Activated naive CD8-positive, alpha-beta T cell treated with anti-CD3 and anti-CD28 coated beads, Interleukin-2, amount 50 U/mL, for 24 hours (primary cell): ENCODE results near the gene MYBPC1.

Experiments
- ATAC-seq: fragments of 150-1000 bp; cut with Tn5 transposase; one replicate; pipeline ENCODE4 v1.10.0; 2021
- DNase-seq: peaks from one replicate; pipeline ENCODE4 v3.0.0; 2021
- H3K27ac Mint-ChIP-seq: one replicate; pipeline ENCODE4 v1.8.0; 2021; ENCODE audit warnings: mild to moderate bottlenecking, mixed read lengths
- H3K27me3 Mint-ChIP-seq: one replicate; pipeline ENCODE4 v1.8.0; 2021; ENCODE audit warnings: mixed read lengths
- H3K36me3 Mint-ChIP-seq: one replicate; pipeline ENCODE4 v1.8.0; 2021; ENCODE audit warnings: low read depth, mixed read lengths
- H3K4me1 Mint-ChIP-seq: one replicate; pipeline ENCODE4 v1.8.0; 2021; ENCODE audit warnings: mixed read lengths
- H3K4me3 Mint-ChIP-seq: one replicate; pipeline ENCODE4 v1.8.0; 2021; ENCODE audit warnings: mild to moderate bottlenecking, moderate library complexity, mixed read lengths
- H3K9me3 Mint-ChIP-seq: one replicate; pipeline ENCODE4 v1.8.0; 2021; ENCODE audit warnings: mixed read lengths

The MYBPC1 gene

DNA sequence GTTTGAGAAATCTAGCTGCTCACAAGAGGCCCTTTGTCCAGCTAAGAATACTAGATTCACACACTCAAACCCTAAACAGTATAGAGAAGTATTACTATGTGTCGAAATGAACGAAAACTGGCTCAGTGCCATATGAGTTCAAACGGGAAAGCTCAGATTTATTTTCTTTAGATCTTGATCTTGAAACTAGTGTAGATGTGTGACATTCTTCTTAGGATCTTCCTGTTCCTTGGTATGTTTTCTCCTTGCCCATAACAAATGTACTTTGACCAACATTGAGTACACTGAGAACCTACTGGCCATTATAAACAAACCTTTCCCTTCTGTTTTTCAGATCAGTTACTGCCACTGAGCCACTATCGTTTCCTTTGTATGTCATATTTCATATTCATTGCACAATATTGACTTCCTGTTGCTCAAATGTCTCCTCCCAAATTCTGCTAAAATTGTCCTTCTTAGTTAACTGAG lies 21.3 kb downstream of the MYBPC1 start:
- Mint-ChIP-seq H3K9me3 (no peaks in the 10 kb centered on the region), H3K36me3 (no peaks in the 10 kb centered on the region), H3K4me1 (peaks cover 15% of the 10 kb centered on the region), H3K27me3 (no peaks in the 10 kb centered on the region), H3K4me3 (no peak overlapping the region), H3K27ac (no peak overlapping the region)
- ATAC-seq, result no peak
- DNase-seq, result no peak

DNA sequence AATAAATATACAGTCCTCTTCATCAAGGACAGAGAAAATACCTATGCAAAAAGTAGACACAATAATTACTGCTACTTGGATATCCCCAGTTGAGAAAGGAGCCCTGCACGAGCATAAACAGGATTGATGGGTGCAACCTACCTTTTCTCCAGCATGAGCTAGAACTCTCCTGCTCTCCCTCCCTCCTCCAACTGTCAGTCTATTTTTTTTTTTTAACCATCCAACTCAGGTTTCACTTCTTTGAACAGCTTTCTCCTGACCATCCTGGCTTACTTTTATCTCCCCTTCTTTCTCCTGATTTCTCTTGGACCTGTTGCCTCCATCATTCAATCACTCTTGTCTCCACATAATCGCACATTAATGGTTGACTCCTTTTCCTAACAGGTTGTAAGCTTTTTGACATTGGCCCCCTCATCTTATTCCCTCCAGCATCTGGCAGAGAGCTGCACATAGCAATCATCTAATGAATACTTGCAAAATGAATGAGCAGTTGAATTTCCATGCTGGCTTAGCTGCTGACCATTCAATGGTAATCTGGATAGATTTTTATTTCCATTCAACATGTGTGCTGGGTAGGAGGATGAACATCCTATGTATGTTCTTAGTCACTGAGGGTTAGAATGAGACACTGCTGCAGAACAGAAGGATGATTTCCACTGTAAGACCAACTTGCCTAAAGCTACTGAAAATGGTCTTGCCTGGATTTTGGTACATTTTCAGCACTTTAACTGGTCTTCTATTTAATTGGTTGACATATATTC lies 24.4 kb downstream of the MYBPC1 start:
- peaks cover 15% of the 10 kb centered on the region for H3K4me1 Mint-ChIP-seq
- no peak overlapping the region for H3K27ac Mint-ChIP-seq
- no peaks in the 10 kb centered on the region for H3K27me3 Mint-ChIP-seq
- DNase-seq (no peak), ATAC-seq (no peak)
- no peaks in the 10 kb centered on the region for H3K36me3 Mint-ChIP-seq
- no peaks in the 10 kb centered on the region for H3K9me3 Mint-ChIP-seq
- no peak overlapping the region for H3K4me3 Mint-ChIP-seq

DNA sequence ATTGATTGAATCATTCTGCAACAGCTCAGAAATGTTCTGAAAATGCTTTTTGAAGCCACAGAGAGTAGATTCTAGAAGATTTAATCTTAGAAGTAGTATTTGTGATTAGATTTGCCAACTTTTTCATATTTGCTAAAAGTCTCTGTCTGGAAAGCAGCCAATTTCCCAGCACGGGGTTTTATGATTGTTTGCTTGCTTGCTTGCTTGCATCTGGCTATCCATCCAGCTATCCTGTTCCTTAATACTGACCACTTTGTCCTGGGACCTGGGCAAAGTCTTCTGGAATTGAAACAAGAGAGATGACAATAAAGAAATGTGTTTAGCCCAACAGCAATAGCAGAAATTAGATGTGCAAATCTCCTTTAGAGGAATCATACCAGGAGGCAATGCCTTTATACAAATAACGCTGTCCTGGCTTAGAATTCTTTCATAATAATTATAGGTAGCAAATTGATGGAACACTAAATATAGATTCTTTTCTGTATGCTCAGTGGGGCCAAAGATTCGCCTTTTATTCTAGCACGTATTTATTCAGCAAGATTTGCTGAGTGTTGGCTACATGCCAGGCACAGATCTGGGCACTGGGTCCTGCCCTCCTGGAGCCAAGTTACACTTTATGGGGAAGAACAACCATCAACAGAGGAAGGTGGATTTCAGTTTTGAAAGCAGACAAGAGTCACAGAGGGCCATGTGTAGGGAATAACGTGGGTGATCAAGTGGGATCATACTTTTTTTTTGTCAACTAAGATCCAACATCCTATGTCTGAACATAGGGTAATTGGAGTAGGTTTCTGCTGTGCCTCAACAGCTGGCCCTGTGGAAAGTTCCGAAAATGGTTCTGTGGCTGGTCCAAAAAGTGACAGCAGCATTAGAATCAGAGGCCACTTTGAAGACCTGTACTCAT lies 25.3 kb downstream of the MYBPC1 start:
- Mint-ChIP-seq H3K4me3 (no peak overlapping the region), H3K4me1 (peaks cover 13% of the 10 kb centered on the region), H3K9me3 (no peaks in the 10 kb centered on the region), H3K27me3 (peaks cover 2% of the 10 kb centered on the region), H3K36me3 (no peaks in the 10 kb centered on the region), H3K27ac (peak overlapping the region; percentile 51)
- DNase-seq, result no peak
- ATAC-seq, result no peak

DNA sequence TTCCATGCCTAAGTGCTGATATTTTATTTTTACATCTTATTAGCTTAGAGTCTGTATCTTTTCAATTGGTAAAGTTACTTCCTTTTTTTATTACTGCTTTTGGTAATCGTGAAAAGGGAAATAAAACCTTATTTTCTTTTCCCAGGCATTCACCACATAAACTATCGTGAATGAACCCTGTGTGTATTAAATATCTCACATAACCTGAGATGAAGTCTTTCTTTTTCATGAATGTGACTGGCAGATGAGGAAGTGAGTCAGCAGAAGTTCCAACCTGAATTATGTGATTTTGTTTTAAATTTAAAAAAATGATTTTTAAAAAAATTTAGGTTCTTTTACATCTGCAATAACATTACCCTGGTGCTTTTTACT lies 26.0 kb downstream of the MYBPC1 start:
- no peak for DNase-seq
- no peak overlapping the region for H3K27ac Mint-ChIP-seq
- peaks cover 11% of the 10 kb centered on the region for H3K4me1 Mint-ChIP-seq
- no peak overlapping the region for H3K4me3 Mint-ChIP-seq
- ATAC-seq, result no peak
- no peaks in the 10 kb centered on the region for H3K9me3 Mint-ChIP-seq
- peaks cover 2% of the 10 kb centered on the region for H3K27me3 Mint-ChIP-seq
- H3K36me3 Mint-ChIP-seq, result no peaks in the 10 kb centered on the region

DNA sequence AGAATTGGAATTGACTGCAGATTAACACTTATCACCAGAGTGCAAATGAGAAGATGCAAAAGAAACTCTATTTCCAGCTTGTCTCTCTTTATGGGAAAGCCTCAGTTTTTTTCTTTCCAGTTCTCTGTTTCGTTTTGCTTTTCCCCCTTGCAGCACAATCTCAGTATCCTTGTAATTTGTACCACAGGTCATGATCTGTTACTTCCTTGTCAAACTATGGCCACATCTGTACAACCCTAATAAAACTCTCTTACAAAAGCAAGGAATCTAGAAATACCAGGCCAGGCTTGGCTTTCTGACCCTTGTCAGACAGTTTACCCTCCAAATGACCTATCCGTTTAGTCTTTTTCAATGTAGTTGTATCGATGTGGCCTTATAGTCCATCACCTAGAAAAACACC lies 33.9 kb downstream of the MYBPC1 start:
- H3K36me3 Mint-ChIP-seq, result no peaks in the 10 kb centered on the region
- no peaks in the 10 kb centered on the region for H3K4me1 Mint-ChIP-seq
- H3K4me3 Mint-ChIP-seq, result no peak overlapping the region
- no peaks in the 10 kb centered on the region for H3K9me3 Mint-ChIP-seq
- ATAC-seq (no peak), DNase-seq (no peak)
- H3K27me3 Mint-ChIP-seq, result peaks cover 2% of the 10 kb centered on the region
- H3K27ac Mint-ChIP-seq, result no peak overlapping the region

DNA sequence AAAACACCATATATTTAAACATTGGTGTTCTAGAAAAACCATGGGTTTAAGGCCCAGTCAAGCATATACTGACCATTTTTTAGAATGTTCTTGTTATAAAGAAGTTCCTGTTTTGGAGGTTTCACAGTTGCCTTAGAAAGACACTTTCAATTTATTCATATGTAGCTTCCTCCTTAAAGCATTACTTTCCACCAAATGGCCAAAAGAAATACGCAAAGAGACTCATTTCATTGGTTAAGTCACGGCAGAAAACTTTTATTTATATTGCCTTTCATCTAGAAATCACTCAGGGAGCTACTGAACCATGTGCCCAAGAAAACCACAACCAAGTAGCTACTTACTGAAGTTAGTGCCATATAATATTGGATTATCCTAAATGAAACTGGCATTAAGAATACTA lies 40.0 kb downstream of the MYBPC1 start:
- Mint-ChIP-seq H3K36me3 (no peaks in the 10 kb centered on the region), H3K4me3 (no peak overlapping the region), H3K4me1 (peaks cover 9% of the 10 kb centered on the region), H3K27ac (no peak overlapping the region), H3K9me3 (no peaks in the 10 kb centered on the region), H3K27me3 (no peaks in the 10 kb centered on the region)
- DNase-seq, result no peak
- peak; percentile 40 for ATAC-seq

DNA sequence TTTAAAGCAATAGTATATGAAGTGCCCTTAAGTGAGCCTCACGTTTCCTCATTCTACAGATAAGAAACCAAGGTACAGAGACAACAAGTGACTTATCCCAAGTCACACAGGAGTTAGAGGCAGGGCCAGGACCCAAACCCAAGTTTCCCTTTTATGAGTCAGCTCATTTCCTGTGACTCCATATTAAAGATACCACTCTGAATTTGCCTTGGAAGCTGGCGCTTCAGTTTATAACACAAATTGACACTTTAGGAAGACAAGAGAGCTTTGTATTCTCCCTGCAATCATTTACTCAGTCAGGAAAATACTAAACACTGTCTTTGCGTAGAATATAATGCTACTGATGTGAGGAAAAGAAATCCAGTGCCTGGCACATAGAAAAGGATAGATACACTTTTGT lies 43.2 kb downstream of the MYBPC1 start:
- Mint-ChIP-seq H3K4me3 (no peak overlapping the region), H3K27me3 (peaks cover 16% of the 10 kb centered on the region), H3K4me1 (peaks cover 13% of the 10 kb centered on the region), H3K36me3 (no peaks in the 10 kb centered on the region), H3K27ac (no peak overlapping the region), H3K9me3 (no peaks in the 10 kb centered on the region)
- no peak for DNase-seq
- no peak for ATAC-seq

DNA sequence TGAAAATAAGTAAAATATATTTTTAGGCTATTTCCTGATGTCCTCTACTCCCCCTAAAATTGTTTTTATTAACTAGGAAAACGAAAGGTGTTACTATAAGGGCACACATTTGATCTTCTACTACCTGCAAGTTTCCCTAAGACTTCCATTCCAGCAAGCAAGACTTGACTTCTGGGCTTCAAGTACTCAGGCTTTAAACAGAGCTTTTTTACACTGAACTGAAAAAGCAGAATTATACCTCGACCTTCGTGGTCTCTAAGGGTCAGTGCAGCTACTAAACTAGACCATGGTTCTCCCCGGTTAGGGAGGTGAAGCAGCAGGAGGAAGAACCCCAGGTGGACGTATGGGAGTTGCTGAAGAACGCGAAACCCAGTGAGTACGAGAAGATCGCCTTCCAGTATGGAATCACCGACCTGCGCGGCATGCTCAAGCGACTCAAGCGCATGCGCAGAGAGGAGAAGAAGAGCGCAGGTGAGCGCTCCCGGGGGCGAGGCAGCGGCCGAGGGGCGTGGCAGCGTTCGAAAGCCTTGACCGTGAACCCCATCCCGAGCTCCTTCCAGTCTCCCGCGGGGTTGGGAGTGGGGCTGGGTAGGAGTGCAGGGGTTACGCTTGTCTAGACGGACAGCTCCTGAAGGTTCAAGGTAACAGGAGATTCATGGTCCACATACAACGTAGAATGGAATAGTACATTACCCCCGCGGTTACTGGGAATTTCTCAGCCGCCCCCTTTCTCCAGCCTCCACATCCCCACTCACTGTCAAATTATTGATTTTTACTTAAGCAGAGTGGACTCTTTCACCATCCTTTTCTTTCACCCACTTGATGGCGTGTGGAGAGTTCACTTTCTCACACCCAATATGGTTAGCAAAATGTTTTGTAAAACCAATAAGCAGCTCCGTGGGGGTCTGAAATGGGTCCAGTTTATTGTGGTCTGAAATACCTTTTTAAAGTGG lies 47.6 kb downstream of the MYBPC1 start:
- Mint-ChIP-seq H3K4me1 (peaks cover 7% of the 10 kb centered on the region), H3K27me3 (peaks cover 25% of the 10 kb centered on the region), H3K27ac (no peak overlapping the region), H3K4me3 (peak overlapping the region; percentile 10), H3K9me3 (no peaks in the 10 kb centered on the region), H3K36me3 (no peaks in the 10 kb centered on the region)
- ATAC-seq (no peak), DNase-seq (no peak)

DNA sequence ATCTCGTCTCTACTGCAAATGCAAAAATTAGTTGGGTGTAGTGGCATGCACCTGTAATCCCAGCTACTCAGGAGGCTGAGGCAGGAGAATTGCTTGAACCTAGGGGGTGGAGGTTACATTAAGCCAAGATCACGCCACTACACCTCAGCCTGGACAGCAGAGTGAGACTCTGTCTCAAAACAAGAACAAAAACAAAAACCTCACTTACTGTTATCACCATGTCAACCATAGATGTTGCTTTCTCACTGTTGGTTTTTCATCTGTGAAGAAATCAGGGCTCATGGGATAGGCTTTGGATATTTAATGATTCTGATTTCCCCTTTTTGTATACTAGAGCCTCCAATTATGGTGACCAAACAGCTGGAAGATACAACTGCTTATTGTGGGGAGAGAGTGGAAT lies 52.9 kb downstream of the MYBPC1 start:
- ATAC-seq (no peak), DNase-seq (no peak)
- Mint-ChIP-seq H3K36me3 (no peaks in the 10 kb centered on the region), H3K27me3 (peaks cover 16% of the 10 kb centered on the region), H3K4me1 (peaks cover 9% of the 10 kb centered on the region), H3K27ac (no peak overlapping the region), H3K4me3 (no peak overlapping the region), H3K9me3 (no peaks in the 10 kb centered on the region)

DNA sequence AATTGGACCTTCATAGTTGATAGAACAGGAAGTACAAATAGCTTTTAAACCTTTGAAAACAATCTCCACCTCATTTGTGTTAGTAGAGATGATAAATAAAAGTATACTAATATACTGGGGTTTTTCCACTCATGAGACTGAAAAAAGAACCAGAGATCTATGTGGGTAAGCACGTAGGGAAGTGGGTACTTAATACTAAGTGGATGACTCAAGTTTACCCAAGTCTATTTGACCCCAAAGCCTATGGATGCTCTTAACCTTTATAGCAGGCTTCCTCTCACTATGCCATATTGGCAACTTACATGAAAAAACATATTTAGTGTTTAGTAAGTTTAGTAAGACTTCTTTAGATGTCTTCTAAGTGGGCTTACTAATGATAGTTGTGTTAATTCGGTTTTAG lies 53.4 kb downstream of the MYBPC1 start:
- Mint-ChIP-seq H3K36me3 (no peaks in the 10 kb centered on the region), H3K4me1 (peaks cover 9% of the 10 kb centered on the region), H3K27me3 (peaks cover 16% of the 10 kb centered on the region), H3K4me3 (no peak overlapping the region), H3K27ac (no peak overlapping the region), H3K9me3 (no peaks in the 10 kb centered on the region)
- DNase-seq (no peak), ATAC-seq (peak; percentile 81)

DNA sequence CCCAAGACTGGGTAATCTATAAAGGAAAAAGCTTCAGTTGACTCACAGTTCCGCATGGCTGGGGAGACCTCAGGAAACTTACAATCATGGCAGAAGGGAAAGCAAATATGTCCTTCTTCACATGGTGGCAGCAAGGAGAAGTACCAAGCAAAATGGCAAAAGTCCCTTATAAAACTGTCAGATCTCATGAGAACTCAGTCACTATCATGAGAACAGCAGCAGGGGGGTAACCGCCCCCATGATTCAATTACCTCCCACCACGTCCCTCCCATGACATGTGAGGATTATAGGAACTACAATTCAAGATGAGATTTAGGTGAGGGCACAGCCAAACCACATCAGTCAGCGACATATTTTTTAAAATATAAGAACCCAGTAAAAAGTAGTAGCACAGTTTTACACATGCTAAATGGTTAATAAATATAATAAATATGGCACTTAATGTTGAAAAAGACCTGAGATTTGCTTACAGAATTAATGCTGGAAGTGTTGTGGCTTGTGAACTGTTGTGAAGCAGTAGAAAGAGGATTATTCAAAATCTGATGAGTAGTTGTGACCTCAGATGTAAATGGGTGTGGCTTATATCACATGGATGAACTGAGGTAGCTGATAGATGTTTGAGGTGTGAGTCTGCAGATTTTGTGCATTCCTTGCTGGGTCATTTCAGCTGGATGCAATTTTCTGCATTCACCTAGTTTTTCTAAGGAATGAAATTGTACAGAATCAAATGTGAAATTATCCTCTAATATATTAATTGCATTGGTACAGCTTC lies 55.8 kb downstream of the MYBPC1 start:
- no peak overlapping the region for H3K27ac Mint-ChIP-seq
- DNase-seq (no peak), ATAC-seq (no peak)
- H3K4me3 Mint-ChIP-seq, result no peak overlapping the region
- peaks cover 14% of the 10 kb centered on the region for H3K27me3 Mint-ChIP-seq
- peaks cover 9% of the 10 kb centered on the region for H3K4me1 Mint-ChIP-seq
- no peaks in the 10 kb centered on the region for H3K36me3 Mint-ChIP-seq
- H3K9me3 Mint-ChIP-seq, result no peaks in the 10 kb centered on the region

DNA sequence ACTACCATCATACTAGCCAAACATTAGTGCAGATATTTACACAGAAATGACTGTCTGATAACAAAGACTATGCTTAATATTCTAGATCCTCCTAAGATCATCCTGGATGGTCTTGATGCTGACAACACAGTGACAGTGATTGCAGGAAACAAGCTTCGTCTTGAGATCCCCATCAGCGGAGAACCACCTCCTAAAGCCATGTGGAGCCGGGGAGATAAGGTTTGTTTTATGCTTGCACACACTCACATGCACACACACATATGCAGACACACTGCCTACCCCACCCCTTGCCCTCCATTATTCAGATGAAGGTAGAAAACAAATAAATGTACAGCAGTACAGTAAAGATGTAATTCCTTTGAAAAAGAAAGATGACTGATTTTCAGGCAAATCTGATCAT lies 58.3 kb downstream of the MYBPC1 start:
- no peak for DNase-seq
- no peaks in the 10 kb centered on the region for H3K36me3 Mint-ChIP-seq
- peaks cover 11% of the 10 kb centered on the region for H3K27me3 Mint-ChIP-seq
- H3K27ac Mint-ChIP-seq, result no peak overlapping the region
- no peak overlapping the region for H3K4me3 Mint-ChIP-seq
- H3K4me1 Mint-ChIP-seq, result peaks cover 2% of the 10 kb centered on the region
- ATAC-seq, result no peak
- no peaks in the 10 kb centered on the region for H3K9me3 Mint-ChIP-seq

DNA sequence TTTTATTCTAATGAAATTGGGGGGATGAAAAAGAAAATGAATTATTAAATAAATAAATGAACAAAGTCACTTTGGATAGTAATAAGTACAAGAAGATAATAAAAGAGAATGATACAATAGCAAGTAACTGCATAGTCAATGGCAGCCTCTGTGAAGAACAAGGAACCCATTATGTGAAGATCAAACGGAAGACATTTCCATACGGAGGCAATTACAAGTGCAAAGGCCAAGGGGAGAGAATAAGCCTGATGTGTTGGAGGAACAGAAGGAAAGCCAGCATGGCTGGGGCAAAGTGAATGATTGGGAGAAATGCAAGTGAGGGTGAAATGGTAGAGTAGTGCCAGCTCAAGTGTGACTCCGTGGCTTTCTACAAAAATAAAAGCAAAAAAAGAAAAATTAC lies 58.7 kb downstream of the MYBPC1 start:
- no peak overlapping the region for H3K27ac Mint-ChIP-seq
- no peak for ATAC-seq
- DNase-seq, result no peak
- no peaks in the 10 kb centered on the region for H3K4me1 Mint-ChIP-seq
- no peak overlapping the region for H3K4me3 Mint-ChIP-seq
- peaks cover 11% of the 10 kb centered on the region for H3K27me3 Mint-ChIP-seq
- no peaks in the 10 kb centered on the region for H3K9me3 Mint-ChIP-seq
- no peaks in the 10 kb centered on the region for H3K36me3 Mint-ChIP-seq

DNA sequence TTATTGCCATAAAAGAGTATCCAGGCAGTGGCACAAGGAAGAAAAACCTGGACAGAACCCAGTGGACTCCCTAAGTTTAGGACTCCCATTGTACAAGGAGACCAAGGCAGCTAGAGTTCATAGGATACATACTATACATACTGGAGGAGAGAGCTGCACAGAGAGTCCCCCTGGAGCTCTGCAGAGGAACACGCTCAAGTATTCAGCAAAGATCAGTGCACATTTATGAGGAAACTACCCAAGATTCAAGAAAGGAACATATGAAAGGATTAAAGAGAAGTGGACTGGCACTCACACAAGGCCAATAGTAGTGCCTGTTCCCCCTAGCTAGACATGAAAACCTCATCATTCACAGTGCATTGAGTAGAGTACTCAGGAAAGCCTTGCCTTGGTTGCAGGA lies 59.7 kb downstream of the MYBPC1 start:
- Mint-ChIP-seq H3K36me3 (no peaks in the 10 kb centered on the region), H3K4me3 (no peak overlapping the region), H3K9me3 (no peaks in the 10 kb centered on the region), H3K27me3 (peaks cover 11% of the 10 kb centered on the region), H3K4me1 (no peaks in the 10 kb centered on the region), H3K27ac (no peak overlapping the region)
- ATAC-seq, result no peak
- no peak for DNase-seq
